Measurements from ENCODE around the gene SLC17A9.

Gene SLC17A9

GRCh38 chr20:62935968-62936585 is 16.4 kb upstream of the SLC17A9 start:
- Histone ChIP-seq H3K4me3 (ENCODE audit: low read depth, low read length) (peak overlapping the region; percentile 81), H3K36me3 (peaks cover 43% of the 10 kb centered on the region), H3K4me1 (no peaks in the 10 kb centered on the region), H3K27me3 (no peaks in the 10 kb centered on the region), H3K9me3 (no peaks in the 10 kb centered on the region)
- no peak for DNase-seq
- no peak for TF ChIP-seq CTCF (IDR thresholded peaks at IDR 0.05; ENCODE audit: low read depth, low read length)

GRCh38 chr20:62937268-62938104 is 15.0 kb upstream of the SLC17A9 start:
- peak overlapping the region; percentile 81 for H3K4me3 ChIP-seq (ENCODE audit: low read depth, low read length)
- no peaks in the 10 kb centered on the region for H3K4me1 ChIP-seq
- no peak for TF ChIP-seq CTCF (IDR thresholded peaks at IDR 0.05; ENCODE audit: low read depth, low read length)
- peaks cover 51% of the 10 kb centered on the region for H3K36me3 ChIP-seq
- DNase-seq = peak; percentile 99
- H3K27me3 ChIP-seq = no peaks in the 10 kb centered on the region
- no peaks in the 10 kb centered on the region for H3K9me3 ChIP-seq

GRCh38 chr20:62938105-62938888 is 14.2 kb upstream of the SLC17A9 start, which contains the start of gene GID8:
Gene GID8 (plus strand): TSS chr20:62938147. CDS start chr20:62941503, 3,356 bp downstream.
- no peak for TF ChIP-seq CTCF (IDR thresholded peaks at IDR 0.05; ENCODE audit: low read depth, low read length)
- Histone ChIP-seq H3K4me3 (ENCODE audit: low read depth, low read length) (peak within 1 kb of the TSS; percentile 81), H3K36me3 (peaks cover 55% of the 10 kb centered on the region), H3K9me3 (no peaks in the 10 kb centered on the region), H3K27me3 (no peaks in the 10 kb centered on the region), H3K4me1 (no peaks in the 10 kb centered on the region)
- DNase-seq = peak; percentile 53

DNA sequence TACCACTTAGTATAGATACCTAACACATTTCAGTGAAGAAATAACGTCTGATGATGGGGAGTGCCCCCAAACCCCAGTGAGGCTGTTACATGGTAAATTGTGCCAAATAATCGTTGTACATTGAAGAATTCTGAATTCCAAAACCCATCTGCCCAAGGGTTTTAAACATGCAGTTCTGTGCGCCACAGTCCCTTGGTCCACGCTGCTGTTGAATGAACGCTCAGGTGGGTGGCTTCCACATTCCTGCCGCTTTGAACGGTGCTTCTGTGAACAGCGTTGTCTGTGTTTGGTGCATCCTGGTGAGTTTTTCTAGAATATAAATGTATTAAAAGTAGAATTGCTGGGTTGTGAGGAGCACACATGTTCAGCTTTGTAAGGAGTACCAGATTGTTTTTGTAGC is 11.6 kb upstream of the SLC17A9 start:
- Histone ChIP-seq H3K27me3 (no peaks in the 10 kb centered on the region), H3K4me1 (no peaks in the 10 kb centered on the region), H3K9me3 (no peaks in the 10 kb centered on the region), H3K36me3 (peaks cover 54% of the 10 kb centered on the region), H3K4me3 (ENCODE audit: low read depth, low read length) (no peak overlapping the region)
- no peak for DNase-seq
- TF ChIP-seq CTCF (IDR thresholded peaks at IDR 0.05; ENCODE audit: low read depth, low read length) = no peak

GRCh38 chr20:62941792-62942191 is 10.7 kb upstream of the SLC17A9 start:
- H3K27me3 ChIP-seq = no peaks in the 10 kb centered on the region
- no peak for TF ChIP-seq CTCF (IDR thresholded peaks at IDR 0.05; ENCODE audit: low read depth, low read length)
- H3K4me1 ChIP-seq = peaks cover 4% of the 10 kb centered on the region
- H3K9me3 ChIP-seq = no peaks in the 10 kb centered on the region
- H3K4me3 ChIP-seq (ENCODE audit: low read depth, low read length) = no peak overlapping the region
- no peak for DNase-seq
- H3K36me3 ChIP-seq = peaks cover 54% of the 10 kb centered on the region

Measured in BE2C (cell line).